H1 (cell line): ENCODE data around the gene SNAI1. TPM values are rescaled to one million over a fixed set of nuclear protein-coding genes. Genes with fewer than 3 reads are reported as not detected.
A peak's percentile ranks its signal among the peaks of the same experiment; 100 is the strongest.

Experiments
- CTCF ChIA-PET: fragments of 300-600 bp; sonication (Branson Sonifier 250); formaldehyde crosslinking; loops from one replicate; lab custom pipeline; 2021; ENCODE audit not compliant: partially characterized antibody; lab: Charles Lee
- POLR2A ChIA-PET: fragments of 300-600 bp; sonication (Branson Sonifier 250); formaldehyde crosslinking; loops from one replicate; lab custom pipeline; 2021; ENCODE audit warnings: inconsistent platforms; ENCODE audit not compliant: partially characterized antibody; lab: Charles Lee
- DNase-seq, 2 experiments: peaks; one replicate each; pipeline versions ENCODE4 v3.0.0 to v3.0.0-alpha.2; 2010 to 2022; ENCODE audit warnings: low spot score in 2 of 2, low read depth in 1 of 2, mixed read lengths in 1 of 2
- FAIRE-seq: peaks from 2 replicates; lab custom pipeline; 2011; peaks lifted over from hg19 to GRCh38; lab: Jason Lieb, UNC
- H2AFZ ChIP-seq: 2 replicates; pipeline ENCODE4 v1.8.1; 2012; ENCODE audit warnings: low read length, inconsistent platforms
- H2AK5ac ChIP-seq: 2 replicates; pipeline ENCODE4 v1.6.1; 2013; ENCODE audit warnings: low read depth, low read length
- H2BK120ac ChIP-seq: replicated peaks from 2 replicates; pipeline ENCODE3; 2013; ENCODE audit warnings: low read depth, low read length, inconsistent platforms
- H2BK12ac ChIP-seq: 2 replicates; pipeline ENCODE4 v1.6.1; 2013; ENCODE audit warnings: low read depth, low read length
- H2BK15ac ChIP-seq: 2 replicates; pipeline ENCODE4 v1.6.1; 2013; ENCODE audit warnings: low read length
- H2BK20ac ChIP-seq: 2 replicates; pipeline ENCODE4 v1.6.1; 2013; ENCODE audit warnings: low read length
- H2BK5ac ChIP-seq: 2 replicates; pipeline ENCODE4 v1.6.1; 2013; ENCODE audit warnings: low read depth, low read length
- H3K14ac ChIP-seq: 2 replicates; pipeline ENCODE4 v1.6.1; 2013; ENCODE audit warnings: inconsistent platforms; ENCODE audit not compliant: insufficient read length
- H3K18ac ChIP-seq: 2 replicates; pipeline ENCODE4 v1.6.1; 2013; ENCODE audit warnings: low read length; ENCODE audit errors: extremely low read depth
- H3K23ac ChIP-seq: 2 replicates; pipeline ENCODE4 v1.6.1; 2013; ENCODE audit warnings: inconsistent platforms; ENCODE audit not compliant: insufficient read length
- H3K23me2 ChIP-seq: 2 replicates; pipeline ENCODE4 v1.6.1; 2013; ENCODE audit warnings: low read depth, low read length
- H3K27ac ChIP-seq: 2 replicates; pipeline ENCODE4 v1.6.1; 2011; ENCODE audit warnings: low read depth, low read length, inconsistent platforms
- H3K27me3 ChIP-seq, 4 experiments: replicated peaks in 1 of 4; 1 replicate in 1 of 4; 2 replicates in 3 of 4; pipeline versions ENCODE4 v1.6.1 to v1.8.1; 2011 to 2013; ENCODE audit warnings: low read length in 3 of 4, mild to moderate bottlenecking in 3 of 4, inconsistent platforms in 2 of 4, mixed read lengths in 2 of 4, moderate library complexity in 1 of 4; ENCODE audit not compliant: control insufficient read depth in 3 of 4, insufficient read depth in 3 of 4; ENCODE audit errors: extremely low read depth in 1 of 4
- H3K36me3 ChIP-seq, 4 experiments: 2 replicates each; pipeline versions ENCODE4 v1.6.1 to v1.8.1; 2011 to 2013; ENCODE audit warnings: mild to moderate bottlenecking in 4 of 4, low read length in 3 of 4, moderate library complexity in 2 of 4, control low read depth in 1 of 4, inconsistent platforms in 1 of 4; ENCODE audit not compliant: insufficient read depth in 4 of 4, control insufficient read depth in 2 of 4
- H3K4ac ChIP-seq: replicated peaks from 2 replicates; pipeline ENCODE3; 2013; ENCODE audit warnings: low read length, low read depth, mixed read lengths, inconsistent platforms; ENCODE audit not compliant: insufficient read length
- H3K4me1 ChIP-seq, 4 experiments: replicated peaks in 1 of 4; 1 replicate in 1 of 4; 2 replicates in 3 of 4; pipeline versions ENCODE4 v1.6.1 to v1.8.1; 2011 to 2013; ENCODE audit warnings: low read length in 3 of 4, inconsistent platforms in 2 of 4, mixed read lengths in 1 of 4; ENCODE audit not compliant: insufficient read depth in 4 of 4, control insufficient read depth in 3 of 4
- H3K4me2 ChIP-seq, 2 experiments: 2 replicates each; pipeline versions ENCODE4 v1.6.1 to v1.8.1; 2011 to 2013; ENCODE audit warnings: low read depth in 2 of 2, low read length in 2 of 2, control low read depth in 1 of 2, inconsistent platforms in 1 of 2, mild to moderate bottlenecking in 1 of 2; ENCODE audit not compliant: insufficient read depth in 1 of 2
- H3K4me3 ChIP-seq, 4 experiments: fragments of 200-600, 300-600 bp in 1 of 4; sonication (generic), shearing (Covaris generic), sonication (Bioruptor Twin) in 1 of 4; 2 replicates each; pipeline versions ENCODE4 v1.5.1 to v1.8.1; 2011 to 2016; ENCODE audit warnings: low read length in 4 of 4, low read depth in 3 of 4, control low read depth in 2 of 4, inconsistent platforms in 2 of 4, mild to moderate bottlenecking in 2 of 4, mixed read lengths in 1 of 4, moderate library complexity in 1 of 4; ENCODE audit not compliant: insufficient read depth in 2 of 4; ENCODE audit errors: extremely low read depth in 1 of 4
- H3K56ac ChIP-seq: replicated peaks from 2 replicates; pipeline ENCODE3; 2013; ENCODE audit warnings: low read depth, mild to moderate bottlenecking, mixed read lengths, low read length, inconsistent platforms; ENCODE audit not compliant: insufficient read length
- H3K79me1 ChIP-seq: 2 replicates; pipeline ENCODE4 v1.6.1; 2013; ENCODE audit warnings: low read depth, low read length, control low read depth
- H3K79me2 ChIP-seq, 2 experiments: 2 replicates each; pipeline versions ENCODE4 v1.6.1 to v1.8.1; 2012 to 2013; ENCODE audit warnings: low read length in 2 of 2, mild to moderate bottlenecking in 2 of 2, inconsistent platforms in 1 of 2; ENCODE audit not compliant: insufficient read depth in 2 of 2, control insufficient read depth in 1 of 2
- H3K9ac ChIP-seq, 4 experiments: replicated peaks in 1 of 4; 1 replicate in 1 of 4; 2 replicates in 3 of 4; pipeline versions ENCODE4 v1.6.1 to v1.8.1; 2011 to 2013; ENCODE audit warnings: low read depth in 3 of 4, low read length in 3 of 4, control low read depth in 2 of 4, mild to moderate bottlenecking in 2 of 4, moderate library complexity in 2 of 4, inconsistent platforms in 1 of 4; ENCODE audit errors: extremely low read depth in 1 of 4
- H3K9me3 ChIP-seq, 2 experiments: 2 replicates each; pipeline versions ENCODE4 v1.6.1 to v1.8.1; 2012 to 2013; ENCODE audit warnings: mild to moderate bottlenecking in 2 of 2, moderate library complexity in 2 of 2, control low read depth in 1 of 2, inconsistent platforms in 1 of 2, low read depth in 1 of 2, low read length in 1 of 2, mixed read lengths in 1 of 2; ENCODE audit not compliant: insufficient read depth in 2 of 2
- H4K20me1 ChIP-seq, 2 experiments: replicated peaks in 1 of 2; 2 replicates each; pipeline versions ENCODE3 to v1.8.1; 2011 to 2013; ENCODE audit warnings: inconsistent platforms in 2 of 2, low read length in 2 of 2, mild to moderate bottlenecking in 1 of 2; ENCODE audit not compliant: insufficient read depth in 2 of 2, control insufficient read depth in 1 of 2
- H4K5ac ChIP-seq: 2 replicates; pipeline ENCODE4 v1.6.1; 2013; ENCODE audit warnings: low read length, low read depth, mixed read lengths, inconsistent platforms; ENCODE audit not compliant: insufficient read length
- H4K8ac ChIP-seq: 2 replicates; pipeline ENCODE4 v1.8.0; 2013; ENCODE audit warnings: mild to moderate bottlenecking, moderate library complexity, low read length, inconsistent platforms; ENCODE audit not compliant: insufficient read depth; ENCODE audit errors: extremely low read depth
- H4K91ac ChIP-seq: replicated peaks from 2 replicates; pipeline ENCODE3; 2013; ENCODE audit warnings: low read length, mixed read lengths, inconsistent platforms; ENCODE audit not compliant: insufficient read length
- ATF2 ChIP-seq: IDR thresholded peaks from 2 replicates; pipeline ENCODE4 v1.6.1; 2012; ENCODE audit warnings: low read length, inconsistent platforms
- CTBP2 ChIP-seq: IDR thresholded peaks from 2 replicates; pipeline ENCODE4 v1.7.0; 2011; ENCODE audit warnings: borderline replicate concordance, mild to moderate bottlenecking, moderate library complexity, mixed read lengths, low read length; ENCODE audit not compliant: insufficient read depth, insufficient read length
- EZH2 ChIP-seq: fragments of 200-600 bp; sonication (generic); IDR thresholded peaks from 2 replicates; pipeline ENCODE4 v1.7.1; 2012; ENCODE audit warnings: low read depth, mild to moderate bottlenecking, moderate library complexity, low read length, inconsistent platforms; ENCODE audit not compliant: severe bottlenecking
- HDAC6 ChIP-seq: IDR thresholded peaks from one replicate; pipeline ENCODE4 v1.7.1; 2012; ENCODE audit warnings: low read depth, mild to moderate bottlenecking, inconsistent platforms, low read length, moderate library complexity
- JUND ChIP-seq: IDR thresholded peaks from 2 replicates; pipeline ENCODE4 v1.6.1; 2011; ENCODE audit warnings: mild to moderate bottlenecking, improper control_type of control experiment, low read length
- POLR2A ChIP-seq, 2 experiments: IDR thresholded peaks; 1 replicate in 1 of 2; 2 replicates in 1 of 2; pipeline ENCODE4 v1.6.1; 2011; ENCODE audit warnings: low read depth in 2 of 2, low read length in 2 of 2, mild to moderate bottlenecking in 2 of 2; ENCODE audit errors: control extremely low read depth in 1 of 2
- RAD21 ChIP-seq, 2 experiments: IDR thresholded peaks in 1 of 2; conservative IDR thresholded peaks in 1 of 2; 2 replicates each; pipeline ENCODE4 v1.6.1; 2011; ENCODE audit warnings: low read depth in 2 of 2, low read length in 2 of 2, improper control_type of control experiment in 1 of 2, inconsistent platforms in 1 of 2, mild to moderate bottlenecking in 1 of 2, moderate library complexity in 1 of 2
- RNF2 ChIP-seq: fragments of 200-900, 300-1000 bp; sonication (generic); IDR thresholded peaks from 2 replicates; pipeline ENCODE4 v1.7.1; 2016; ENCODE audit warnings: borderline replicate concordance, low read depth, mild to moderate bottlenecking, antibody characterized with exemption, low read length; ENCODE audit not compliant: poor library complexity, severe bottlenecking; ENCODE audit errors: missing control alignments
- SAP30 ChIP-seq: fragments of 300-600 bp; sonication (generic); IDR thresholded peaks from 2 replicates; pipeline ENCODE4 v1.7.1; 2012; ENCODE audit warnings: low read length, moderate library complexity, mild to moderate bottlenecking, inconsistent platforms; ENCODE audit not compliant: insufficient read depth, insufficient replicate concordance
- TEAD4 ChIP-seq: IDR thresholded peaks from 2 replicates; pipeline ENCODE4 v1.6.1; 2012; ENCODE audit warnings: low read depth, low read length, inconsistent platforms, mixed read lengths
- WGBS, 2 experiments: shearing (Covaris generic) in 1 of 2; methylation state at CpG; one replicate each; pipeline versions ENCODE4 v1.1.6 to v1.1.7; 2013 to 2015; ENCODE audit warnings: low lambda C conversion rate in 2 of 2, mixed read lengths in 2 of 2, inconsistent platforms in 1 of 2, low coverage in 1 of 2, missing lambda C conversion rate in 1 of 2; ENCODE audit not compliant: insufficient replicate concordance in 2 of 2, insufficient coverage in 1 of 2, insufficient read length in 1 of 2; ENCODE audit errors: extremely low coverage in 1 of 2, missing lambda C conversion rate in 1 of 2; 5-methylcytosine and 5-hydroxymethylcytosine counted together
- polyA plus RNA-seq, 7 experiments: library from polyadenylated mRNA; depleted of rRNA in 3 of 7; stranded (reverse) in 5 of 7; unstranded in 2 of 7; fragments of >200 nt in 5 of 7; fragments of 200-250 nt in 2 of 7; gene quantifications; 1 replicate in 5 of 7; 2 replicates in 1 of 7; 4 replicates in 1 of 7; pipeline versions ENCODE4 v1.2.1 to v1.2.3, GENCODE V29; 2011 to 2013; ENCODE audit warnings: missing spikeins in 2 of 7, mixed read lengths in 2 of 7
- total RNA-seq: library from RNA; stranded (reverse); fragmentation: NEBNext Ultra II Directional; extraction: Animal tissue kit (Norgen Biotek cat#: 25700); gene quantifications from 2 replicates; pipeline ENCODE4 v1.2.1, GENCODE V29; 2021

Gene SNAI1
- total and polyA plus RNA-seq, 2 of the 8 experiments (the other 6 are each of a cell fraction or from before 2014, with no cell fraction given), result 6.5 to 8.0 TPM

GRCh38 chr20:50017576-50018248 is 34.9 kb downstream of the SNAI1 start:
- CTCF ChIA-PET, result interaction anchor here (0.7 to 1.8 kb wide), 5 partner anchors 9 to 339 kb away, joined by 3 to 5 read pairs (median 3); no protein-coding TSS in a partner anchor
- TF ChIP-seq POLR2A (IDR thresholded peaks at IDR 0.05; ENCODE audit: control extremely low read depth in 1 of 2, low read depth in 2 of 2, low read length in 2 of 2) (no peak), RNF2 (no peak), ATF2 (no peak), SAP30 (no peak), EZH2 (no peak), RAD21 (IDR thresholded peaks at IDR 0.05 in 1 of 2, conservative IDR thresholded peaks at IDR 0.05 in 1 of 2; ENCODE audit: low read depth in 2 of 2, low read length in 2 of 2) (no peak), TEAD4 (no peak), CTBP2 (no peak), JUND (no peak), HDAC6 (no peak)

More at GRCh38 chr20:50017576-50018248, 34.9 kb downstream of the SNAI1 start:
- Histone ChIP-seq H3K4me3 (no peak overlapping the region), H3K27ac (no peak overlapping the region), H3K4me2 (no peak overlapping the region), H2BK20ac (no peak overlapping the region), H2BK5ac (no peak overlapping the region), H2AFZ (no peak overlapping the region), H3K14ac (no peak overlapping the region), H3K9ac (no peak overlapping the region), H3K9me3 (no peaks in the 10 kb centered on the region), H3K23ac (no peak overlapping the region), H3K79me2 (no peaks in the 10 kb centered on the region), H3K27me3 (peaks cover 0 to 3% (median 1%) of the 10 kb centered on the region in 4 experiments; a peak in 1 of 7 replicates), H3K79me1 (no peaks in the 10 kb centered on the region), H3K18ac (no peak overlapping the region), H3K36me3 (no peaks in the 10 kb centered on the region), H2BK120ac (no peak overlapping the region), H4K8ac (no peak overlapping the region), H3K56ac (no peak overlapping the region), H4K5ac (no peak overlapping the region), H4K20me1 (no peaks in the 10 kb centered on the region), H3K4ac (no peak overlapping the region), H4K91ac (no peak overlapping the region), H2BK12ac (no peak overlapping the region), H3K4me1 (peaks cover 0 to 11% (median 9%) of the 10 kb centered on the region in 4 experiments; a peak in 6 of 7 replicates), H3K23me2 (no peaks in the 10 kb centered on the region), H2BK15ac (peak overlapping the region; percentile 72; the same call in 1 of the 2 replicates), H2AK5ac (no peak overlapping the region)
- 85% methylated on average over 3 of the region's 4 CpGs; no CpG with 5 or more reads in 1 of the 2 experiments for whole genome bisulfite sequencing, 2 experiments
- FAIRE-seq (no peak), DNase-seq (no peak)
- POLR2A ChIA-PET, result no interaction called here
